GM12875 (cell line): ENCODE measurements around the gene PER1.

Experiments
- H3K4me3 ChIP-seq: one replicate; pipeline ENCODE4 v1.5.1; 2011; ENCODE audit warnings: low read depth, low read length, control low read depth
- TF ChIP-seq, protein P1 (sequence below): IDR thresholded peaks from 2 replicates; pipeline ENCODE4 v1.5.1; 2011; ENCODE audit warnings: low read depth, mild to moderate bottlenecking, control low read depth, inconsistent platforms, low read length, moderate library complexity, borderline replicate concordance; ENCODE audit not compliant: insufficient read depth

PER1 gene

GRCh38 chr17:8121407-8121680, 30.9 kb downstream of the PER1 start:
- peak overlapping the region; percentile 59 for H3K4me3 ChIP-seq
- TF ChIP-seq, protein P1, sequence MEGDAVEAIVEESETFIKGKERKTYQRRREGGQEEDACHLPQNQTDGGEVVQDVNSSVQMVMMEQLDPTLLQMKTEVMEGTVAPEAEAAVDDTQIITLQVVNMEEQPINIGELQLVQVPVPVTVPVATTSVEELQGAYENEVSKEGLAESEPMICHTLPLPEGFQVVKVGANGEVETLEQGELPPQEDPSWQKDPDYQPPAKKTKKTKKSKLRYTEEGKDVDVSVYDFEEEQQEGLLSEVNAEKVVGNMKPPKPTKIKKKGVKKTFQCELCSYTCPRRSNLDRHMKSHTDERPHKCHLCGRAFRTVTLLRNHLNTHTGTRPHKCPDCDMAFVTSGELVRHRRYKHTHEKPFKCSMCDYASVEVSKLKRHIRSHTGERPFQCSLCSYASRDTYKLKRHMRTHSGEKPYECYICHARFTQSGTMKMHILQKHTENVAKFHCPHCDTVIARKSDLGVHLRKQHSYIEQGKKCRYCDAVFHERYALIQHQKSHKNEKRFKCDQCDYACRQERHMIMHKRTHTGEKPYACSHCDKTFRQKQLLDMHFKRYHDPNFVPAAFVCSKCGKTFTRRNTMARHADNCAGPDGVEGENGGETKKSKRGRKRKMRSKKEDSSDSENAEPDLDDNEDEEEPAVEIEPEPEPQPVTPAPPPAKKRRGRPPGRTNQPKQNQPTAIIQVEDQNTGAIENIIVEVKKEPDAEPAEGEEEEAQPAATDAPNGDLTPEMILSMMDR, result no peak

DNA sequence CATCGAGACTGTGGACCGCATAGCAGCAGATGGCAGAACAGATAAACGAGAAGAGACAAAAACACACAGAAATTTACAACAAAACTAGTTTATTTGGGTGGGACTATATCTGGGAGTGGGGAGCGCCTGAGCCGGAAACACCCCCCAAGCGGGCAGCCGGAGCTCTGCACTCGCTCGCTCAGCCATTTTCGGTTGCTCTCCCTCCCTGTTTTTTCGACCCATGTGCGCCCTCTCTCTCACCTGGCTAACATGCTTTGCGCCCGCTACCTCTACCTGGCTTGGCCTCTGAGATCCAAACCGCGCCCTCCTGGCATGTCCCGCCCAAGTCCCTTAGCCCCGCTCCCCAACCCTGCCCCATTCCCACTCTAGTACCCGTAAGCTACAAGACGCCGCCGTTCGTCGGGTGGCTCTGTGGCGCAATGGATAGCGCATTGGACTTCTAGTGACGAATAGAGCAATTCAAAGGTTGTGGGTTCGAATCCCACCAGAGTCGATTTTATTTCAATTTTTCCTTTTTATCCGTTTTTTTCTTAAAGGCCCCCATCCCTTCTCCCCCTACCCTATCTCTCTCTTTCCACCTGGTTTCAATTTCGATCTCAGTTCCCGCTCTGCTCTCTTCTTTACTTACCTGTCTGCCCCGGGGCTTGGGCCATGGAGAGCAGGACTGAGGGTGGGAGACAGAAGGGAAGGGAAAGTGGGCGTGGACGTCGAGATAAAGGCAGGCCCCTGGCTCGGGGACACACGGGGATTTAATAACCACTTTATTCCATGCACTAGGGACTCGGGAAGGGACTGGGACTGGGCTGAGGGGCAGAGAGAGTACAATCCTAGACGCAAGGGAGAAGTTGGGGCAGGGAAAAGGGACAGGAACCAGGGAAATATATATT, 31.4 kb downstream of the PER1 start:
- peak overlapping the region; percentile 59 for H3K4me3 ChIP-seq
- TF ChIP-seq, protein P1, result peak; percentile 45

DNA sequence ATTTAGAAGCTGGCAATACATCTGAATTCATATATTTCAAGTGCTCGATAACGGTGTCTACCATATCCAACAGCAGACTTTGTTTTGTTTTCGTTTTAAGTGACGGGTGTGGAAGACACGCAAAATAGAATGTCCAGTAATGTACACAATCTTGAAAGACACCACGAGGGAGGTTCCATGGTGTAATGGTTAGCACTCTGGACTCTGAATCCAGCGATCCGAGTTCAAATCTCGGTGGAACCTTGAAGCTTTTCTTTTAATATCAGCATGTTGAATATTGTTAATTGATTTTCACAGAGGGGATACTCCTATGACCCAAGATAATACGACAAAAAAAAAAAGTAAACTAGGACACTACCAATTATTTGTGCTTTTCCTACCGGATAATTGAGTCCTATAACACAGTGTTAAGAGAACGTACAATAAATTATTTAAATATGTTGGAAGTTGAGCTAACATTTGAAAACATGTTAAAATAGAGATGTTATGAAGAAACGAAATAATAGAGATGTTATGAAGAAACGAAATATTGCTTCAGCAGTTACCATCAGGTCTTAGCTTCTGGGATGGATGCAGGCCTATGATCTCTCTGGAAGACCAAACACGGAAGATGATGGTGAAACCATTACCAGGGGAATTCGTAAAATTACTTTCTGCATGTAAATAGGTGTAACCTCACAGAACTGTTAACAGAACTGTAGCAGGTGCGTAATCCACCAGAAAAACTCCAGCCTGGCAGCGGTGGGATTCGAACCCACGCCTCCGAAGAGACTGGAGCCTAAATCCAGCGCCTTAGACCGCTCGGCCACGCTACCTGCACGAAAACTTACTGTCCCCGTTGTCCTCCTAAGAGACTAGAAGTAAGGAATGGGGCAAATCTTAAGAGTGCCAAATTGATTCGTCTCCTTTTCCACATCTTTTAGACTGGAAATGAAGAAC, 32.4 kb downstream of the PER1 start:
- H3K4me3 ChIP-seq, result peak overlapping the region; percentile 59
- TF ChIP-seq, protein P1, result no peak

DNA sequence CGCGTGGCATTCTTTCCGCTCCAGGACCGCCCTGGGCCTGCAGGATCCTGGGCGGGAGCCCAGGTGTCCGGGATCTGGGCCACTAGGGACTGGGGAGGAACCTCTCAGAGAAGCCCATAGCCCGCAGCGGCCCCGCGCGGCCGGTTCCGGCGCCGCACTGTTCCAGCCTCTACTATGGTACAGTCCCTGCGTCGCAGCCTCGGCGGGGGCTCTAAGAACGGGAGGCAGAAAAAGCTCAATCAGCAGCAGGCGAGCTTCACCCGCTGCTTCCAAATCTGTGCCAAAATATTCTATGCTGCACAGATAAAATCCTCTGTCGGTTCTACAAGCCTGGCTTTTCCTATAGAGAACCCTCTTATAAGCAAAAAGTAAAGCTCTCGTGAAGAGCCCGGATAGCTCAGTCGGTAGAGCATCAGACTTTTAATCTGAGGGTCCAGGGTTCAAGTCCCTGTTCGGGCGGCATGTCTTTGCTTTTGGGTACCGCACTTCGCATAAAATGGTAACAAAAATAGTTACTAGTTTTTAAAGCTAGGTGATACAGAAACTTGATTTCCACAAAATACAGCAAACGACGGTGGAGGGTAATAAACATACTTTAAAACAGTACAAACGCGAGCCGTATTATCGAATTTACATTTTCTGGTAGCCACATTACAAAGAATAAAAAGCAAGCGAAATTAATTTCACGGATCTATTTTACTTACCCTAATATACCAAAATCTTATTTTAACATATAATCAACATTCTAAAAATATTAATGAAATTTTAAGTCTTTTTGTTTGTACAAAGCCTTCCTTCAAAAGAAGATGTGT, 33.2 kb downstream of the PER1 start:
- TF ChIP-seq, protein P1, result peak; percentile 94
- H3K4me3 ChIP-seq, result peak overlapping the region; percentile 58

DNA sequence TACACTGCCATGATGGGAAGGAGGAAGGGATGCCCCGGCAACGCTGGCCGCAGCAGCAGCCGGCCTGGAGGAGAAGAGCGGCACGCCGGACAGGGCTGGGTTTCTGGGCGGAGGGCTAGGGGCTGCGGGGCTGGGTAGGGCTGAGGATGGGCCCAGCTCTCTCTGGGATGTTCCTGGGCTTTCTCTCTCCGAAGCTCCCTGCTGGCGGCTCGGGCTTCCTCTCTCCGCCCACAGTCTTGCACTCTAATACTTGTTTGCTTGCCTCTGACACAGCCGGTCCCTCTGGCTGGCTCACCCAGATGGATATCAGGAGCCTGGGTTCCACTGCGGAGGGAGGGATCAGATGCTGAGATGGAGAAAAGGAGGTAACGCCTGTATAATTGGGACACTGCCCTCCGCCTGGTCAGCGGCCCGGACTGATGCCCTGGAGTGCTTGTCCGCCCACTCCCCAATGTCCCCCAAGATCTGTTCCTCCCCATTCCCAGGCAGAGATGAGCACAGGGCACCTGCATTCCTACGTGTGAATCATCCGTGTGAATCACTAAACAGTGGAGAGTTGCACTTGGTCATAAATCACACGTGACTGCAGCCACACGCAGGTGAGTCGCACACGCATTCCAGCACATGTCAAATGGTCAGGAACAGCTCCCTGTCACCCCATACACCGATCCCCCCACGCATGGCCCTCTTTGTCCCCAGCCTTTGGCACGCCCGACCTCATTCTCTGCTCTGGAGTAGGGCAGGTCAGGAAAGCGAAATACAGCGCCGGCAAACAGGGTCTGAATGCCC, 34.0 kb downstream of the PER1 start, which contains the start of gene ALOXE3:
Gene ALOXE3, minus strand, starts transcription at position 535 of the 789 bp plus-strand sequence. Its CDS starts 524 bp downstream, at position 11.
- H3K4me3 ChIP-seq, result peak within 1 kb of the TSS; percentile 58
- TF ChIP-seq, protein P1, result no peak
